OCI-LY3 (cell line): ENCODE measurements around the gene YWHAE.

ENCODE experiments used
- EZH2phosphoT487 ChIP-seq: fragments of 200-600 bp; shearing (Covaris generic); IDR thresholded peaks from 2 replicates; pipeline ENCODE4 v1.6.1; 2018; ENCODE audit warnings: antibody characterized with exemption, mixed run types, low read depth
- TF ChIP-seq, protein P1 (sequence below): fragments of 200-600, 300-600 bp; sonication (generic); IDR thresholded peaks from 2 replicates; pipeline ENCODE4 v1.5.1; 2014; ENCODE audit warnings: antibody characterized with exemption, low read length, low read depth

DNA sequence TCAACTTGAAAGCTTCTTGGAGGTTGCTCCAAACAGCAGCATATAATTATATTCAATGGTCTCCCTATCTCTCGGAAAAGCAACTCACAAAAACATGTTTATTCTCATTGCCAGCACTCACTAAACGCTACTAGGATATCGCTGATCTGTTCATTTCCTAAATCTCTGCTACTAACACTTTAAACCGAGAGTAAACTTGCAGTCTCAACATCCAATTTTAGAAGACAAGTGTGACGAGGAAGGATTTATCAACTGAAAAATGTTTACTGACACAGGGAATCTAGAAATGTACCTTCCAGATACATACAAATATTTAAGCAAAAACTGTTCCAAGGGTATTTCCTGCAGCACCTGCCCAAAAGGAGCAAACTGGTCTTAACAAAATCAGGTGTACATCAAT is 56.5 kb downstream of the YWHAE start:
- TF ChIP-seq, protein P1, sequence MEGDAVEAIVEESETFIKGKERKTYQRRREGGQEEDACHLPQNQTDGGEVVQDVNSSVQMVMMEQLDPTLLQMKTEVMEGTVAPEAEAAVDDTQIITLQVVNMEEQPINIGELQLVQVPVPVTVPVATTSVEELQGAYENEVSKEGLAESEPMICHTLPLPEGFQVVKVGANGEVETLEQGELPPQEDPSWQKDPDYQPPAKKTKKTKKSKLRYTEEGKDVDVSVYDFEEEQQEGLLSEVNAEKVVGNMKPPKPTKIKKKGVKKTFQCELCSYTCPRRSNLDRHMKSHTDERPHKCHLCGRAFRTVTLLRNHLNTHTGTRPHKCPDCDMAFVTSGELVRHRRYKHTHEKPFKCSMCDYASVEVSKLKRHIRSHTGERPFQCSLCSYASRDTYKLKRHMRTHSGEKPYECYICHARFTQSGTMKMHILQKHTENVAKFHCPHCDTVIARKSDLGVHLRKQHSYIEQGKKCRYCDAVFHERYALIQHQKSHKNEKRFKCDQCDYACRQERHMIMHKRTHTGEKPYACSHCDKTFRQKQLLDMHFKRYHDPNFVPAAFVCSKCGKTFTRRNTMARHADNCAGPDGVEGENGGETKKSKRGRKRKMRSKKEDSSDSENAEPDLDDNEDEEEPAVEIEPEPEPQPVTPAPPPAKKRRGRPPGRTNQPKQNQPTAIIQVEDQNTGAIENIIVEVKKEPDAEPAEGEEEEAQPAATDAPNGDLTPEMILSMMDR = no peak
- TF ChIP-seq EZH2phosphoT487 = no peak
